Colon (tissue), 2 donors: ENCODE measurements around the gene DRC3.
"Not testable (repeated sequence)": the region's sequence is repeated elsewhere in the genome, so short reads cannot be mapped to it uniquely, and the experiment has no call there.

Experiments
- FAIRE-seq: peaks from 2 replicates; lab custom pipeline; 2012; peaks lifted over from hg19 to GRCh38; lab: Jason Lieb, UNC
- donor health status: control.
- donor health status: control.

Gene DRC3

DNA sequence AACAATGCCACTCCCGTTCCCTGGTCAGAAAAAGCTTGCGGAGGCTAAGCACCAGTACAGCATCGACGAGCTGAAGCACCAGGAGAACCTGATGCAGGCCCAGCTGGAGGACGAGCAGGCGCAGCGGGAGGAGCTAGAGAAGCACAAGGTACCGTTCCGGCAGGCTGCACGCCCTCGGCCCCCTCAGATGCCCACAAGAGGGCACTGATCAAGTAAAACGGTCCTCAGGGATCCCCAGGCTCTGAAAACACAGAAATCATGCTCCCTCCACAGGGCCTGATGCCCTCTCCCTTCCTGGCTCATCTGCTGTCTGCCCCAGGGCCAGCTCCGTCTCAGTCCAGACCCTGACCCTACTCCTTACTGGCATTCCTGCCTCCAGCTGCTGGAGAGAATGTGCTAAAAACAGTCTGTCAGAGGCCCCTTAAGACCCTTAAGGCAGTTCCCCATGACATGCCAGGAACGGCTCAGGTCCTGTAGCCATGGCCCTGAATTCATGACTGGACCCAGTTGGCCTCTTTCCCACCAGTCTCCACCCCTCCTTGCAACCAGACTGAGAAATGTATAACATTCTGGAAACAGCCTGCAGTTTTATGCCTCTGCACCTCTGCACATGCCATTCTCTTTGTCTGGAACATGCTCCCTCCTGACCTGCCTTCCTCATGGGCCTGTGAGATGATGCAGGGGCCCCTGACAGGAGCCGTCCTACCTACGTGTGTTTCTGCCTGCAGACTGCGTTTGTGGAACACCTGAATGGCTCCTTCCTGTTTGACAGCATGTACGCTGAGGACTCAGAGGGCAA is 21.8 kb downstream of the DRC3 start:
- FAIRE-seq = no peak

DNA sequence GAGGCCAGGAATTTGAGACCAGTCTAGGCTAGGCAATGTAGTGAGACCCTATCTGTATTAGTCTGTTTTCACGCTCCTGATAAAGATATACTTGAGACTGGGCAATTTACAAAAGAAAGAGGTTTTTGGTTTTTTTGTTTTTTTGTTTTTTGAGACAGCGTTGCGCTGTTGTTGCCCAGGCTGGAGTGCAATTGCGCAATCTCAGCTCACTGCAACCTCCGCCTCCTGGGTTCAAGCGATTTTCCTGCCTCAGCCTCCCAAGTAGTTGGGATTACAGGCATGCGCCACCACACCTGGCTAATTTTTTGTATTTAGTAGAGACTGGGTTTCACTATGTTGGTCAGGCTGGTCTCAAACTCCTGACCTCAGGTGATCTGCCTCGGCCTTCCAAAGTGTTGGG is 23.2 kb downstream of the DRC3 start:
- FAIRE-seq = not testable (repeated sequence)

DNA sequence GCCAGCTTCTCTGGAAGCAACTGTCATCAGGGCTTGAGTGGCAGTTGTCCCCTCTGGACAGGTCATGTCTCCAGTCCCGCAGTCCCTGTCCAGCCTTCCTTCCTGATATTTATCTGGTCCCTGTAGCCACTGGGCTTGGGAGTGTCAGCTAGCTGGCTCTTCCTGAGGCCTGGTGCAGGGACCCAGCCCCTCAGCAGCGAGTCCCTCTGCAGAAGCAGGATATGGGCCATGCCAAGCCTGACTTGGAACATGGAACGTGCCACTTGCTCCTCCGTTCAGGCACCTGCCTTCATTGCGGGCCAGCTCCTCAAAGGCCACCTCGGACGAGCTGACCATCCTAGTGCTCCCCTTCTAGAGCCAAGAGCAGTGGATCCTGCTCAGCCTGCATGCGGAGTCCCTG is 26.3 kb downstream of the DRC3 start:
- no peak for FAIRE-seq

DNA sequence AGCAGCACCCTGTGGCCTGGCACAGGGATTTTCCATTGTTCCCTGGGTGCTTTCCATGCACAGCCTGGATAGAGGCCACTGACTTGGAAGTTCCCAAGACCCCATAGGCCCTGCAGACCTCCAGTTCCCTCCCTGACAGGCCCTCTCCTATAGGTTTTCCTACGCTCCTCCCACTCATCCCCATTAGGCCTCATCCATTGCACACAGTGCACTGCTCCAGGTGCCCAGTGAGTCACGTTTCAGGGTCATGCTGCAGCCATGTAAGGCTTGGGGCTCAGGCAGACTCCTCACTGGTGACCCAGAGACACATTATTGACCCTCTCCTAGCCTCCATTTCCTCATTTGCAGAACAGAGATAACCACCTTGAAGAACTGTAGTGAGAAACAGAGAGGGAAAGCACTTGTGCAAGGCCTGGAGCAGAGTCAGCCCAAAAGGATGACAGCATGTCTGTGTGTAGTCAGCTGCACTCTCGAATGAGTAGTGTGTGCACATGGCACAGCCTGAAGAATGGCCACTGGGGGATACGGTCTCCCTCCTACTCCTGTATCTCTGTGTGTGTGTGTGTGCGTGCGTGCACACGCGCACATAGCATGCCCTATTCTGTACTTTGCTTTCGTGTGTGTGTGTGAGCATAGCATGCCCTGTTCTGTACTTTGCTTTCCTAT is 26.8 kb downstream of the DRC3 start:
- FAIRE-seq = no peak

DNA sequence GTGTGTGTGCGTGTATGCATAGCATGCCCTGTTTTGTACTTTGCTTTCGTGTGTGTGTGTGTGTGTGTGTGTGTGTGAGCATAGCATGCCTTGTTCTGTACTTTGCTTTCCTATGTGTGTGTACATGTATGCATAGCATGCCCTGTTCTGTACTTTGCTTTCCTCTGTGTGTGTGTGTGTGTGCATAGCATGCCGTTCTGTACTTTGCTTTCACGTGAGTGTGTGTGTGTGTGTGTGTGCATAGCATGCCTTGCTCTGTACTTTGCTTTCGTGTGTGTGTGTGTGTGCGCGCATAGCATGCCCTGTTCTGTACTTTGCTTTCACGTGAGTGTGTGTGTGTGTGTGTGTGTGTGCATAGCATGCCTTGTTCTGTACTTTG is 27.4 kb downstream of the DRC3 start:
- FAIRE-seq = no peak

DNA sequence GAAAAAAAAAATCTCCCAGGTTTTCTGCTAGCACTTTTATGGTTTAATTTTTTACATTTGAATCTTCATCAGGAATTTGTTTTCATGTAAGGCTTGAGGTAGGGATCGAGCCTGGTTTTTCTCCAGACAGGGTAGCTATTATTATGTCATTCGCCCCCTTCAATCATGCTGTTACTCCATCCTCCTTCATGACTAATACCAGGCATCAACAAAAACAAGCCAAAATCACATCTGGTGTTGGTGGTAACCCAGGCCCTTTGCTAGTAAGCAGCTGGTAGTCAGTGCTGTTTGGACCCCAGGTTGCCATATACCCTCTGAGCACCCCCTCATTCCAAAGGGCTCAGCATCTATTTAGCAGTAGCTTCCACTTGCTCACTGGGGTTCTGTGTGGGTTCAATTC is 29.5 kb downstream of the DRC3 start:
- no peak for FAIRE-seq

DNA sequence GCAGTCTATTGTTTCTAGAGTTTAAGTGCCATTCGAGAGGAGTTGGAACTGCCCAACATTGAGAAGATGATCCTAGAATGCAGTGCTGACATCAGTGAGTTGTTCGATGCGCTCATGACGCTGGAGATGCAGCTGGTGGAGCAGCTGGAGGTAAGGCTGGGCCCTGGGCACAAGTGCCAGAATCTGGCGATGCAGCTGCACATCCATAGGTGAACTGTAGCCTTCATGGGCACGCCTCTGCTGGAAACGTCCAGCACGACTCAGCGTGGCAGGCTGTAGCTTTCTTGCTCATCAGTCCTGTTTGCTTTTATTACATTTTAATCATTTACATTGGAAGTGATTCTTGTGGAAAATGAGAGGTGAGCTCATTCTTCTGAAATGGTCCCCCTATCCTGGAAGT is 31.7 kb downstream of the DRC3 start:
- no peak for FAIRE-seq

DNA sequence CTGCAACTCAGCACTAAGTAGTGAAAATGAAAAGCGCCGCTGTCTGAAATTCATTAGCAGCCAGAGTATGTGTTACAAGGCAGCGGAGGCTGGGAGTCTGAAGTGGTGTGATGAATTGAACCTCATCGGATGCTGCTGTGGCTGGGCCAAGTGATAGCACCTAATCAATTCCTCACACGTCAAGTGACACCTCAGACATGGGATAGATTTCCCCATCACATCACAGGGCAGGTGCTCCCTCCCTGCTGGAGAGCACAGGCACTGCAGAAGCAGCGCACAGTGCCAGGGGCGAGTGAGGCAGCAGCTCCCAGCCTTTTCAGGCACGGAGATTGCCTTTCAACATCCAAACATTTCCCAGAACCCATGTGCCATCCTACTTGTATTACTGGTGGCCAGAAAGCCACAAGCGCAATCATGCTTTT is 32.2 kb downstream of the DRC3 start:
- no peak for FAIRE-seq

DNA sequence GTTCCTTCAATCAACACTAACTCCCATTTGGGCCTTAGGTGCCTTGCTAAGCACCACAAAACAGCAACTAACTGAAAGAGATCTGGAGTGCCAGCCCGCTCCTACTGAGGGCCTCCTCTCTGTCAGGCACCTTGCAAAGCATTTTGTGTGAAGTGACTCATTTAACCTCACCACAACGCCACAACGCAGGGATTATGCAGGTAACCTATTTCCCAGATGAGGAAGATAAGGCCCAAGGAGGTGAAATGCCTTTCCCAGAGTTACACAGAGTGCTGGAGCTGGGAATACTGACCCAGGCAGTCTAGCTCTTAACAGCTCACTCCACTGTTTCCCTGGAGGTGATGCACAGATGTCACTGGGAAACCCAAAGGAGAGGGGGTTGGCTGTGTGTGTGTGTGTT is 32.8 kb downstream of the DRC3 start:
- FAIRE-seq = no peak

DNA sequence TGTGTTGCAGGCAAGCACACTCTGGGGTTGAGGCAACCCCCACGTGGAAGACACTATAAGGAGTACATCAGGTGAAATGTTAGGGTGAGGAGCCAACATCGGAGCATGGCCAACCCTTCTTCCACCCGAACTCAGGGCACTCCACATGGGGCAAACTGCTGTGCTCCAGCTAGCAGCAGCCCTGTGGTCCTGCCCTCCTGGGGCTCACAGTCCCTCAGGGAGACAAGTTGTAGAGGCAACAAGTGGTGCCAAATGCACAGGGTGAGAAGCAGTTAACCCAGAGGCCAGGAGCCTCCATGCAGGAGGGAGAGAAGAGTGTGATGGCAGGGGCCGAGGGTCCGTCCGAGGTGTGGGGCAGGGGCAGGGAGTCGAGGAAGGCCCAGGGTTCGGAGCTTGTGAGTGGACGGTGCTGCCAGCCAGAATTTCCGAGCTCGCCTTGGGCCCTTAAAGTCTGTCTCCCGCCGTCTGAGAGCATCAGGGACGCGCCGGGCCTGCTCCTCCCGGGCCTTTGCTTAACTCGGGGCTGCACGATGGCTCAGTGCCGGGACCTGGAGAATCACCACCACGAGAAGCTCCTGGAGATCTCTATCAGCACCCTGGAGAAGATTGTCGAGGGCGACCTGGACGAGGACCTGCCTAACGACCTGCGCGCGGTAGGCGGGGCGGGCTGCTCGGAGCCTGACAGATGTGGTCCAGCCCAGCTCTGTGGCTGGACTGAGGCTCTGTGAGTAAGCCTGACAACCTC is 34.0 kb downstream of the DRC3 start:
- FAIRE-seq = no peak

DNA sequence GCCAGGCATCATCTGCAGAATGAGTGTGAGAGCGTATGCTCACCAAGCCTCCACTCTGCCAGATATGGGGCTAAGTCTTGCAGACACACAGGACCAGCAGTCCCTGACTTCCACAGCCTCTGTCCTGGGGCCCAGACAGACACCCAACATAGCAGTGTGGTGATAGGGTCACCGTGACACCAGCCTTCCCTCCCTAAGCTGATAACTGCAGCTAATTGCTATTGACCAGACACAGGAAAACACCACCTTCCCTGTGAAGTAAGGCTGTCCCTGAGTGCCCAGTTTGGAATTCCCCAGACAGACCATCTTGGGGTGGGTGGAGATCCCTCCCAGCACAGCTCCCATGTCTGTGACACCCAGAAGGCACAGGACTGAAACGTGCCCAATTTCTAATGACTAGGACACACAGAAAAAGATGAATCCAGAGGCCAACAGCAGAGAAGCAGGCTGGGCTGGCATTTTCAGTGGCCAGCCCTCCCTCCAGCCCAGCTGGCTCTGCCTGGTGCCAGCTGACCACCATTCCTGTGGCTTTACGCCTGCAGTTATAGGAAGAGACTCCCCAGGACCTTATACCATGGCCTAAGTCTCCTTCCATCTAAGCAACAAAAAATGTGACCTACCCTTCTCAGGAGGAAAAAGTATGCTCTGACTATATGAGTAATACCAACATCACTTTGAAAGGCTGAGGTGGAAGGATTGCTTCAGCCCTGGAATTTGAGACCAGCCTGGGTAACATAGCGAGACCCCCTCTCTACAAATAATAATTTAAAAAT is 36.0 kb downstream of the DRC3 start:
- no peak for FAIRE-seq

DNA sequence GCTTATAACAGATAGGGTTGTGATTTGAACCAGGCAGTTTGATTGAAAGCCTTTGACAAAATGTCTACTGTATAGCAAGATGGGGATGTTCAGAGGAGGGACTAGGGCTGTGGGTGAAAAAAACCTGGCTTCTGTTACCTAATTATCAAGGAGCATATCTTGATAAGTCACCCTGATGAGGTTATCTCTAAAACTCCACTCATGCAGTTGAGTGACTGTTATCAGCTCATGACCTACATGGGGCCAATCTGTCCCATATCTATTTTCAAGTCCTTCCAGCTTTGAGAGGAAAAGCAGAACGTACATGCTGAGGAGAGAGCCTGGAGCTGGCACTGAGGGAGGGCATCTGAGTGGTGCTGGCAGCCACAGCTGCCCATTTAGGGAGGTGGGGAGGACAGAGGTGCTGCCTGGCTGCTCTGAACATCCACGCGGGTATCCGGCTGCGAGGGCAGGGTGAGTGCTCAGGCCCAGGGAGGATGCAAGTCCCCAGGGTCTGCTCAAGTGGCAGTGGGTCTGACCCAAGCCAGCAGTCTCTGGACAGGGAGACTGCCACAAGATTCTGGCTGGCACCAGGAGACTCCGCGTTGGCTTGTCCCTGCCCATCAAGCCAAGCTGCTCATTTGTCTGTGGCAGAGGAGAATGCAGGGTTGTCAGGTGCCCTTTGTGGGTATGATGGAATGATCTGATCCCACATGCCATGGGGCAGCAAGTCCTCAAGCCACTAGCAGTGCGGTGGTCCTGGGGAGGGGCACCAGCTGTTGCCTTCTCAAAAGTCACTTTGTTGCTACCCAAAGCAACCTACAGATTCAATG is 37.2 kb downstream of the DRC3 start:
- FAIRE-seq = no peak

DNA sequence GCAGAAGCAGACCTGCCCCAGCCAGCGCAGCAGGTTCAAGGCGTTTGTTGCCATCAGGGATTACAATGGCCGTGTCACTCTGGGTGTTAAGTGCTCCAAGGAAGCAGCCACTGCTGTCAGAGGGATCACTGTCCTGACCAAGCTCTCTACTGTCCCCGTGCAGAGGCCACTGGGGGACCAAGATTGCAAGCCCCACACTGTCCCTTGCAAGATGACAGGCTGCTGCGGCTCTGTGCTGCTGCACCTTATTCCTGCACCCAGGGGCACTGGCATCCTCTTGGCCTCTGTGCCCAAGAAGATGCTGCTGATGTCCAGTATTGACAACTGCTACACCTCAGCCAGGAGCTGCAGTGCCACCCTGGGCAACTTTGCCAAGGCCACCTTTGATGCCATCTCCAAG is 38.6 kb downstream of the DRC3 start:
- no peak for FAIRE-seq

DNA sequence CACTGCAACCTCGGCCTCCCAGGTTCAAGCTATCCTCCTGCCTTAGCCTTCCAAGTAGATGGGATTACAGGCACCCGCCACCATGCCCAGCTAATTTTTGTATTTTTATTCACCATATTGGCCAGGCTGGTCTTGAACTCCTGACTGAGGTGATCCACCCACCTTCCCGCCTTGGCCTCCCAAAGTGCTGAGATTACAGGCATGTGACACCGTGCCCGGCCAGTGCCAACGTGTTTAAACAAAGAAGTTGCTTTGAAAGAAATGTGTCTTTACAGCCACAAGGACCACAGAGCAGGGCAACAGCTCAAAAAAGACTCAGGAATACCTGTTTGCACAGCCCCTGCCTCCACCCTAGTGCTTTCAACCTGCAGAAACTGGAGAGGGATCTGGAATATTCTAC is 41.3 kb downstream of the DRC3 start:
- no peak for FAIRE-seq

DNA sequence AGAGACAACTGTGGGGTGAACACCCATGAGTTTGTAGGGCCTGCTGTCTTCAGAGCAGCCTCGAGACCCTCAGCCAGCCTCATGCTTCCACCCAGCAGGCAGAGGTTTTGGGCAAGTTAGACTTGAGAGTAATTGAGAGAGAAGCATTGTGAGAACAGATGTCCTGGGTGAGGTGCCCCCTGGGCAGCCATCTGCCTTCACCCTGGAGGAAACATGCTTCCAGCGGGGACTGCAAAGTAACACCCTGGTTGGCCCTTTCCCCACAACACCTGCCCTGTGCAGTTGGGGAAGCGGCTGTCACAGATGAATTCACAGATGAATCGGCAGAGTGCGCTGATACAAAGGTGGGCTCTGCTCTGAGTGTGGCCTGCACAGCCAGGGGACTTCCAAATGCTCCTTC is 42.9 kb downstream of the DRC3 start:
- FAIRE-seq = no peak

DNA sequence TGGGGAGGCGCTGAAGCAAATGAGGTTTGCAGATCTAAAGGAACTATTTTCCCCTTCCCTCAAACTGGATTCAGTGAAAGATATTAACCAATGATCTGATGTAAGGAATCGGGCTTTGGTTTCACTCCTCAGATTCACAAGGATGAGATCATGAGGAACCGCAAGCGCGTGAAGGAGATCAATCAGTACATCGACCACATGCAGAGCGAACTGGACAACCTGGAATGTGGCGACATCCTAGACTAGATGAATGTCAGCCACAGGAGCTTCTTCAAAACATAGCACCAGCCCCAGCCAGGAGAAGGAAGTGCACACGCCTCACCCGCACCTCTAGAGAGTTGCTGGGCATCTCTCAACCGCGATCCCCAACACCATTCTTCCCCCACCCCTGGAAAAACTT is 43.8 kb downstream of the DRC3 start:
- no peak for FAIRE-seq

DNA sequence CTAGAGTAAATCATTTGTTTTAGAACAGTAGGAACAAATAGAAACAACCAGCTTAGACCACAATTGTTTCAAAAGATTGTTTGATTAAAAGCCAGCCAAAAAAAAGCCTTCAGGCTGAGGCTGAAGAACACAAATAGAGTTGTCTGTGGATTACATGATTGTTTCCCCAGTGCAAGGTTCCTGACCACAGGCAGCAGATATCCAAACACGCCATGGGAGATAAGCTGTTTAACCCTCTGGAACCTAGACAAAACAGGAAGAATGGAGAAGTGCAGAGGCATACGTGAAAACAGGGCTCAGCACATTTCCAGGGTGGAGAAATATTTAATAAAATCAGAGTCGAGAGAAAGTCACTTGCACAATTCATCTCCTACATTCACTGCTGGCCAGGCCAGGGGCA is 45.3 kb downstream of the DRC3 start:
- FAIRE-seq = no peak

DNA sequence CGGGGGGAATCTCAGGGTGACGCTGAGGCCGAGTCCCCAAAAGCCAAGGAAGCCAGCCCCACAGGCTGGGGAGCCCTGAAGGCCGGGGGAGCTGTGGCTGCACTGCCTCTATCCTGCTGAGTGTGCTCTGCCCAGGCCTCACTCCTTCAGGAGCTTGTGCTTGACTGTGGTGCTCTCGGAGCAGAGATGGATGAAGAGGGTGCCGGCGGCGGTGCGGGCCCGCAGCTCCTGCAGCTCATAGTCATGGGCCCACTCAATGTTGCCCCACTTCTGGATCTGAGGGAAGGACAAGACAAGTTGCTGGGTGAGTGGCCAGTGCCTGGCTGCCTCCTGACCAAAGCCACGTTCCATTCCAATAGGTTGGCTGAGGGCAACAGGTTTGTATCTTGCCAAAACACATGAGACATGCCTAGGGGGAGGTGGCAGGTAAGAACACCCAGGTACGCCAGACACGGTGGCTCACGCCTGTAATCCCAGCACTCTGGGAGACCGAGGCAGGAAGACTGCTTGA is 45.8 kb downstream of the DRC3 start:
- no peak for FAIRE-seq

DNA sequence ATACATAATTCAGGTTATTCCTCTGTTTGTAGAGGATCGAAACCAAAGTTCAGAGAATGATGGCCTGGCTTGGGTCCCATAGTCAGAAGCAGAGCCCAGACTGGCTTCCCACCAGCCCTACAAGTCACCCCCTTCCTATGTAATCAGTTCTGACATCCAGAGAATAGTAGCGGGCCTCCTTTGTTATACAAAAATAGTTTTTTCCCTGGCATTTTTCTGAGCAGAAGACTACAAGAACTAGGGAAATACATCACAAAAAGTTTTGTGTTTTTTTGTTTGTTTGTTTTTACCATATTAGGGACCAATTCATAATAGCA is 47.1 kb downstream of the DRC3 start:
- no peak for FAIRE-seq

DNA sequence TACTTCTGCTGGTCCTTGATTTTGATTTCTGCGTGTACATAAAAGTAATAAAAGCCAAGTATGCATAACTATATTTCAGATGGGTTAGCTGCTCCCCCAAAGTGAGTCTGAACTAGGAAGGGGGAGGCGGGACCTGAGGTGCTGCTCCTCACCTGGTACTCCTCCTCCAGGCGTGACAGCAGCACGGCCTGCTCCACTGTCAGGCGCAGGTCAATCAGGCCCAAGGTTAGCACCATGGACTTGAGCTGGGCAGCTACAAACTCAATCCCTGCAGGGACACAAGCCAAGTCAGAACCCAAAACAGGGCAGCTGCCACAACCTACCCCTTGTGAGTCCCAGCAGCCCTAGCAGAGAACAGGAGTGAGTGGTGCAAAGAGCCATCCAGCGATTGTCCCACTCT is 48.3 kb downstream of the DRC3 start:
- no peak for FAIRE-seq

DNA sequence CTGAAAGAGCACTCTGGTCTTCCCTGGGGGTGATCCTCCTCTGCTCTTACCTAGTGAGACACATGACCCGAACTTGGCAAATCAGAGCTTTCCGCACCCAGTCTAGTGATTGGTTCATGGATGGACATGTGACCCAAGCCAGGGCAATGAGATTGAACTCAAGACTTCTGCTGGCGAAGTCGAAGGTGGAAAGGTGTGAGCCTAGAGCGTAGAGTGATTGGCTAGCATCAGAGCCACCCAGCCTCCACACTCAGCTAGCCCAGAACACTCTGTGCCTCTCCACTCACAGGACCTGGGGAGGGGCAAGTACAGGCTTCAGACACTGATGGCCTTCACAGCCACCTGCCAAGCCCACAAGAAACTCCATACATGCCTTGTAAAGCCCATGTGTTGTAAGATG is 48.7 kb downstream of the DRC3 start:
- FAIRE-seq = no peak
